ENCODE results near the gene DLG2.

DLG2 gene

DNA sequence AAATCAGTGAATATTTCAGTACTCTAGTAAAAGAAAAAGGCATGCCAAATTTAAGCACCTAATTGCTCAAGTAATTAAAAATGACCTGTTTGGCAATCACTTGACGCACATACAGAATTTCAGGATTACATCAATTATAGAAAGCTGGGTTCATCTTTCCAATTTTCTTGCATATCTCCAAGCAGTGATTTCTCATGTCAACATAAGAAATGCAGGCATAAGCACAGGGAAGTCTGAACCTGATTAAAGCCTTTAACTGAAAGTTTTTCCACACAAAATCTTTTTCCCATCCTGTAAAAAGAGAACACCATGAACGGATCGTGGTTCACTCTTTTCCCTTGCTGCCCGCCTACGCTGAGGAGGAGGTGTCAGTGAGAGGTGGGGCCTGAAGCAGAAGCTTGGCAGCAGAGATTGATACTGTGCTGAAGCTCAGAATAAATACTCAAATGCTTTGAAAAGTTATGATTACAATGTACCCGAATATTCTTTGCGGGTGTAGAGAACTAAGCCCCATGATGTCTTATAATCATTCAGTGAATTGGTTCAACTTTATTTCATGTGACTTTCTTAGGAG, 1636.9 kb downstream of the DLG2 start:
- DNase-seq (ENCODE audit: low read depth), result no peak

DNA sequence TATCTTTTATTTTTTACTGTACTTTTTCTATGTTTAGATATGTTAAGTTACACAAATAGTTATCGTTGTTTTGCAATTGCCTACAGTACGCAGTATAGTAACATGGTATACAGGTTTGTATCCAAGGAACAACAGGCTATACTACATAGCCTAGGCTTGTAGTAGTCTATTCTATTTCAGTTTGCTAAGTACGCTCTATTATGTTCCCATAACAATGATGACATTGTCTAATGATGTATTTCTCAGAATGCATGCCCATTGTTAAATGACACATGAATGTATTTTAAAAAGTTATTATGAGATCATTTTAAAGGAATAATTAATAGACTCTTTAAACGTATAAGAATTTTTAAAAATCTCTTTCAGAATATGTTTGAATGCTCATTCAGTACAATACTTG, 1644.3 kb downstream of the DLG2 start:
- no peak for DNase-seq (ENCODE audit: low read depth)

DNA sequence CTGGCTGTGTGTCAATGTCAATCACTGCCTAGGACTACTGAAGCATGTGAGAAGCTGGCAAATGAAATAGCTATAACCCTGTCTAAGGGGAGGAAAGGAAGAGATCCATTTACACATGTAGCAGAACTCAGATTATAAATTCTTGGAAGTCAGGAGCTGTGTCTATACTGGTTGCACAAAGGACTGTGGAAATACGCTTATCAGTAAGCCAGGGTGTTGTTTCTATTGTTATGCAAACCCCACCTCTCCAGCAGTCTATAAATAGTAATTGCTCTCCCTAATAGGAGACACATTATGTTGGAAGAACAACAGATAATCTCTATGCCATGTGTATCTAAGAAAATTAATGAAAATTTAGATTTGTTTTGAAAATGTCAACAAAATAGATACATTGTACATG, 1647.6 kb downstream of the DLG2 start:
- no peak for DNase-seq (ENCODE audit: low read depth)

DNA sequence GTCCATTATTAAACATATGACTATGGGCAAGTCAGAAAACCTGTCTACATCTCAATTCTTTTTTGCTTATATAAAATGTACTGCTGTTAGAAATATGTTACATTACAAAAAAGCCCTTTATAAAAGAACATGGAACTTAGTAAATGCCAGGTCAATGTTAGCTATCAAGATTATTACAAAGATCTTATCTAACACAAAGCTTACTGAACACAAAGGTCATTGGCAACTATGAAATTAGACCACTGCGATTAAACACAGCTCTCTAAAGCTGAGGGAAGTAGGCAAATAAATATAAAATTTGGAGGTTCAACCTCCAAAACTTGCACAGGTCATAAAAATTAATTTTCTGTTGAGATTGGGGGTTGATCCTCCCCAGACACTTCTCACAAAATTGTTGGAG, 1648.2 kb downstream of the DLG2 start:
- no peak for DNase-seq (ENCODE audit: low read depth)

DNA sequence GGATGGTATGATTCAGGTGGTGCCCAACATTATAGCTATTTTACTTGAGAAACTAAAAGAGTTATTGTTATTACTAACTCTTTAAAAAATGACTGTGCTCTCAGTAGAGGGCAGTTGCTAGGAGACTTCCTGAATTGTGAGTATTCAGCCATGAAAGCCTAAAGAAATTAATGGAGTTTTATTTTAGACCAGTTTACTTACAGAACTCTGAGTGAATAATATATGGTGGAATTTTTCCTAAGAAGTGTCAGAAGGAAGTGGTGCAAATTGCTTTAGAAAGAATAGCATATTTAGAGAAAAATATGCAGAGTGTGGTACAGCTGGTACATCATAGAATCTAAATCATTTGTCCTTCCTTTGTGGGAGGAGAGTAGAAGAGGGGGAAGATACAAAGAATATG, 1651.1 kb downstream of the DLG2 start:
- no peak for DNase-seq (ENCODE audit: low read depth)

DNA sequence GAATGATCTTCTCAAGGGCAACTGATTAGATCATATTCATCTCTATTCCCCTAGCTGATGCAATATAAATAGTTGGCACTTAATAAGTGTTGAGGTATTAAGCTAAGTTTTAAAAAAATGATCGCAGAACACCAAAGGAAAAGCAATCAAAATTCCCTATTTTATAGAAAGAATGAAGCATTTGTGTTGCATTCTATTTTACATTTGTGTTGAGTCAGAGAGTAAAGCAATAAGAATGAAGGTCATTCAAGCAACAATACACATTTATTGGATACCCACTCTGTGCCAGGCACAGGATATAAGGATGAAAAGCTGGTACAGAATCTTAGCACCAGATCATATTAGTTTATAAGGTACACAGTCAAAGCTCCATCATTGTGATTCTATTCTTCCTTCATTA, 1654.6 kb downstream of the DLG2 start:
- no peak for DNase-seq (ENCODE audit: low read depth)

DNA sequence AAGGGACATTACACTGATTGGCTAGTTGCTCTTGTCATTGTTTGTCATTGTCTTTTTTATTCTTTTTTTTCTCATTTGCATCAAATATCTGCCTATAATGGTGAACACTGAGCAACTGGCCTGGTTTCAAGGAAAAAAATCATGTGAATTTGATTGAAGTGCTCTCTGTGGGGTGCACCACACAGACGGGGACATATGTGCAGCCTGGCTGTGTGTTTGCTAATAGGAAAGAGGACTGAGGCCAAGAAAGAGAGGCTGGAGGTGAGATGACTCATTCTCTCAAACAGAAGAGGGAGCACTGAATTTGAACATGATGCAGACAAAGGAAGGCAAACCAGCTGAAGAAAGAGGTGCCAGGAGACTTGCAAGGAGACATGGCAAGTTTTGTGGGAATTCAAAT, 1656.1 kb downstream of the DLG2 start:
- no peak for DNase-seq (ENCODE audit: low read depth)

DNA sequence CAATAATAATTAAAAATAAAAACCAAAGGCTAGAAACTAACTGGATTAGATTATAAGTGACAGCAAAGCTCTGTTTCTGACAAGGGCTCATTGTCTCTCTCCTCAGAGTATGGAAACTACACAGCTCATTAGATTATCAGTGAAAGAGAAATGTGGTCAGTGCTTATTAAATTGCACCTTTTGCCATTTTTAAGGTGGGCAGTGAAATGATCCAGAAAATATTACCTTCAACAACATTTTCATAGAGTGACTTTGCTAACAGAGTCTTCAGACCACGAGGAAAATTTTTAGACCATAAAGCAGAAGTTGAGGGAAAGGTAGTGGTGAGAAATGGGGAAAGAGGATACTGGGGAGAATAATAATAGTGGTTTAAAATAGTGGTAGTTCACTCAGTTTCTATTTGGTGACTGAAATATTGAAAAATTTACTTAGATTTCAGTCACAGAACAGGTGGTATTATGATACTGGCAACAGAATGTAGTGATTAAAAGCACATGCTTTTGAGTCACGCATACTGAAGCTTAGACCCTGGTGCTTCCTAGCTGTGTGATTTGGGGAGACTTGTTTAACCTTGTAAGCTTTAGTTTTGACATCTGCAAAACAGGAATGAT, 1657.0 kb downstream of the DLG2 start:
- no peak for DNase-seq (ENCODE audit: low read depth)

DNA sequence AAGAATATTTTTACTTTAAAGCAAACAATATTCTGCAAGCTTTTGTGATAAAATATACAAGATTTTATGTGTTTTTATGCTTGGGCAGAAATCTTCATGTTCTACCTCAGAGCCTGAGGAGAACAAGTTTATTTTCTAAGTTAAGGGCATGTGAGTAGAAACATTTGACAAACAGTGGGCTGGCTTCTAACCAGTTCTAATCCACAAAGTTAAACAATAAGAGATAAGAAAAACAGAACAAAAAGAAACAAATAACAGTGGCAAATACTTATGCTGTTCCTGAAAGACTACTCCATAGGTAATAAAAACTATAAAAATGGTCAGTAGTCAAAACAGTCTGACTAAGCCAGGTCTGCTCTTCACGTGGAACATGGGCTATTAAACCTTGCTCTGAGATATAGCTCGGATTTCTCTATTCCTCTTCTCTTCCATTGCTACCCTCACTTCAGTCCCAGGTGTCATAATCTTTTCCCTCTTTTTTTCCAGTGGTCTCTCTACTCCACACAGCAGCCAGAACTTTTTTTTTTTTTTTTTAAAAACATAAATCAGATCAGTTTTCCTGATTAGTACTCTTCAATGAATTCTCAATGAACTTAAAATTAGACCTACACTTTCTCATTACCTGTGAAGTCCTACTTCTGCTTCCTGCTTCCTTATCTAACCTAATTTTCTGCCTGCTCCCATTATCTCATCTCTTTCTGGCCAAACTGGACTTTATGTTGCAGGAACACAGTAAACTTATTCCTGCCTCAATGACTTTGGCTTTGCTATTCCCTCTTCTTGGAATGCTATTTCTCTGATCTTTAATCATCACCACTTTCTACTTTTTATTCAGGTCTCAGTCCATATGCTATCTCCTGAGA, 1669.9 kb downstream of the DLG2 start:
- no peak for DNase-seq (ENCODE audit: low read depth)

DNA sequence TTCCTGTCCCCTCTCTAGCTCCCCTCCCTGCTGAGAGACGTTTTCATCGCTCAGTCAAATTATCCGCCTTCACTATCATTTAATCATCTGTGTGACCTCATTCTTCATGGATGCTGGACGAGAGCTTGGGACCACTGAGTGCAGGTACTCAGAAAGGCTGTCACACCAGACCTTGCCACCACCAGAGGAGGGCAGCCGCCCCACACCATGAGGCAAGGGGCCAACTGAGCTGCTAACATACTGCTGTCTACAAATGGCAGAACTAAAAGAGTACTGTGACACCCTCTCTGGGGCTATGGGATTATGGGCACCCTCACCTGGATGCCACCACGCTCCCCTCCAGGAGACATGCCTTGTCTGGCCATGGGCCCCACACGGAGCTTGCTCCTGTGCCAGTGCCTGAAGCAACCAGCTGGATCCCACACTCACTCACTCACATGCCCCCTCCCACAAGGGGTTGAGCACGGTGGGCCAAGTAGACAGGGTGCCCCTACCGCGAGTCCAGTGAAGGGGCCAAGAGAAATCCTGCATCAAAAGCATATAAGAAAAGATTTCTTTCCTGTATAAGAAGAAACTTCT, 1670.9 kb downstream of the DLG2 start:
- DNase-seq (ENCODE audit: low read depth), result no peak

DNA sequence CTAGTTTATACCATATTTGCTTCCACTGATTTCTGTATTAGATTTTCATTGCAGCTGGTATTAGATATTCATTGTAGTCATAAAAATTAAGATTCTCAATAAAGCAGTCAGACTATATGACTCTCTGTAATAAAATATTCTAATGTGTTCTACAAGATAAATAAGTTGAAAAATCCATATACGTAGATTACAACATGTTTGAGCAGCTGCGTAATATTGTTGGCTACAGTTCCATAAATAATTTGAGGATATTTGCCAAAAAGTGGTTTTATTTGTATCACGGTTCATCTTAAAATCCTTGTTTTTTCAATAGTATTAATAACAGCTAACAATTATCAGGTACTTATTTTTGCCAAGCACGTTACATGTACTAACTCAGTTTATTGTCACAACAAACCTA, 1672.4 kb downstream of the DLG2 start:
- no peak for DNase-seq (ENCODE audit: low read depth)

DNA sequence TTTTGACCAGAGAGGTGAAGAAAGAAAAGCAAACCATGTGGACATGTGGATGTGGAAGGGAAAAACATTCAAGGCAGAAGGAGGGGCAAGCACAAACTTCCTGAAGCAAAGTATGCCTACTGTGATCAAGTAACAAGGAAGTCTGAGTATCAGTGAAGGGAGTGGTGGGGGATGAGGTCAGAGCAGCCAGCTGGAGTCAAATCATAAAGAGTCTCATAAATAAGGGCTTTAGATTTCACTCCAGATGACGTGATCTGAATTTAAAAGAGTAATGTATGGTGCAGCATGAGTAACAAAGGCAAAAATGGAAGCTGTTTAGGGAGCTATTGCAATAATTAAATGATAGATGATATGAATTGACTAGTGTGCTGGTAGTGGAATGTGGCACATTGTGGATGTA, 1675.6 kb downstream of the DLG2 start:
- no peak for DNase-seq (ENCODE audit: low read depth)

DNA sequence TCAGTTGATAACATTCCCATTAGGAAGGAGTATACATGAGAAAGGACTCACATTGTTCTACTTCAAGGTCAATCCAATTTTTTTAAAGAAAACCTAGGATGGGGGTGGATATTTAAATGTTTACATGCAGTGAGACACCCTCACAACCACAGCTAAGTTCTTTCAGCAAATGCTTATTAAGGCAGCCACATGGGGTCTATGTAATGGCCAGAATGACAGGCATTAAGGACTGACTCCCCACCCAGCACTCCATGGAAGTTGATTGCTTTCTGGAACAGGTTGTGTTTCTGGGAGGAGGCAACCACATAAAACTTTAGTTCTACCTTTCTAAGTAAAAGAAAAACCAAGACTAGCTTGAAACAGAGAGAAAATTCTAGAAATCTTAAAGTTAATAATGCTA, 1678.9 kb downstream of the DLG2 start:
- no peak for DNase-seq (ENCODE audit: low read depth)

DNA sequence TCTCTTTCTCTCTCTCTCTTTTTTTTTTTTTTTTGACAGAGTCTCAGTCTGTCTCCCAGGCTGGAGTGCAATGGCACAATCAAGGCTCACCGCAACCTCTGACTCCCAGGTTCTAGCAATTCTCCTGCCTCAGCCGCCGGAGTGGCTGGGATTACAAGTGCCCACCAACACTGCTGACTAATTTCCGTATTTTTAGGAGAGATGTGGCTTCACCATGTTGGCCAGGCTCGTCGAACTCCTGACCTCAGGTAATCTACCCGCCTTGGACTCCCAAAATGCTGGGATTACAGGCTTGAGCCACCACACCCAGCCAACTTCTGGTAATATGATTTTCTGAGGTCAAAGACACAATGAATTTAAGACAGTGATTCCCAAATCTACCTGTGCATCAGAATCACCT, 1681.2 kb downstream of the DLG2 start:
- DNase-seq (ENCODE audit: low read depth), result no peak

DNA sequence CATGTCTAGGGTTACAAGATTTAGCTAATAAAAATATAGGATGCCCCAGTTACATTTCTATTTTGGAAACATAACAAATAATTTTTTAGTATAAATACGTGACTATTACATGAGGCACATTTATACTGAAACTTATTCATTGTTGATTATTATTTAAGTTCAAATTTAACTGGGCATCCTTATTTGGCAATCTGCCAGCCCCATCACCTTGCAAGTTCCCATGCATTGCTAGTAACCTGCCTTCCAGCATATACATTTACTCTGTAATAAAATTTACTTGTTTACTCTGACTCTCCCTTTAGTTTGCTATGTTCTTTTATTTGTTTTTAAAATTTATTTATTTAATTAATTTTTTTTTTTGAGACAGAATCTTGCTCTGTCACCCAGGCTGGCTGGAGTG, 1686.1 kb downstream of the DLG2 start:
- no peak for DNase-seq (ENCODE audit: low read depth)

DNA sequence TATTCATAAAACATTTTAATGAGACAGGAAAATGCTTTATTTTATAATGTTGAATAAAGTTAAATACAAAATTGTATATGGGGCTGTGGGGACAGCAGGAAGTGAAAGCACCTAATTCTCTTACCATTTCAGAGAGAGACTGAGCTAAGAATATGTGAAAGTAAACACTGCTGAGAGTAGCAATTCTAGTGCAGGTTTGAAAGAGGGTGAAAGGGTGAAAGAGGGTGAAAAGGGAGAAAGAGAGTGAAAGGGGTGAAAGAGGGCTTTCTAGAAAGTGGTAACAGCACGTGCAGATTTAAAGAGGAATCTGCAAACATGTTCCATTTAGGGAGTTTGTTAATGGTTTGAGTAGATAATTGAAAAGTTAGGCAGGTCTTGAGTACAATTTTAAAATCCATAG, 1689.0 kb downstream of the DLG2 start:
- no peak for DNase-seq (ENCODE audit: low read depth)

DNA sequence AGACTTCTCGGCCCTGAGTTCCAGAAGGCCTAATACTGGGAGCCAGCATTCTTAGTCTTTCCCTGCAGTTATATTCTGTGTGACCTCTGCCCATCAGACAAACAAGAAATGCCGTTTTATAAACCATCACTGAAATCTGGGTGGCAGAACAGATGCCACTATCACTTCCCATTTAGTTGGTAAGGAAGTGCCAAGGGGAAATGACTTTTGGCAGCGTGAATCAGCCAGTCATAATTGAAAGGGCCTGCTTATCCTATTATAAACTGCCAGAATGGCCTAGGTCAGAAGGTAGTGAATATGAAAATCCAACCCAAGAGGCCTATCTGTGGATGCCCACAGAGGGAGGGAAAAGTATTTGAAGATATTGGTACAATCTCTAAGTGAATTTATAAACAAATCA, 1694.1 kb downstream of the DLG2 start:
- DNase-seq (ENCODE audit: low read depth), result no peak

DNA sequence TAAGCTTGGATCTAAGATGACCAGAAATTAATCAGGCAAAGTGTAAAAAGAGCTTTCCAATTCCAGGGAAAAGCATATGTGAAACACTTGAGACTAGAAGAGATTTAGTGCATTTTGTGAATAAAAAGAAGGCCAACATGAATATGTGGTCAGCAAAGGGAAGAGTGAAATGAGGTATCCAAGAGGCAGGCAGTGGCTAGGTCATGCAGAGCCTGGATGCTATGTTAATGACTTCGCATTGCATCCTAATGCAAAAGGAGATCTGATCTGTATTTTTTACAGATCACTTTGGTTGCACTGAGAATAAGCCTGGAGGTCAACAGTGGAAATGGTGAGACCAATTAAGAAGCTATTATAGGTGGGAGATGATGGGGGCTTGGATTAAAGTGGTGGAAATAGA, 1699.7 kb downstream of the DLG2 start:
- DNase-seq (ENCODE audit: low read depth), result no peak

DNA sequence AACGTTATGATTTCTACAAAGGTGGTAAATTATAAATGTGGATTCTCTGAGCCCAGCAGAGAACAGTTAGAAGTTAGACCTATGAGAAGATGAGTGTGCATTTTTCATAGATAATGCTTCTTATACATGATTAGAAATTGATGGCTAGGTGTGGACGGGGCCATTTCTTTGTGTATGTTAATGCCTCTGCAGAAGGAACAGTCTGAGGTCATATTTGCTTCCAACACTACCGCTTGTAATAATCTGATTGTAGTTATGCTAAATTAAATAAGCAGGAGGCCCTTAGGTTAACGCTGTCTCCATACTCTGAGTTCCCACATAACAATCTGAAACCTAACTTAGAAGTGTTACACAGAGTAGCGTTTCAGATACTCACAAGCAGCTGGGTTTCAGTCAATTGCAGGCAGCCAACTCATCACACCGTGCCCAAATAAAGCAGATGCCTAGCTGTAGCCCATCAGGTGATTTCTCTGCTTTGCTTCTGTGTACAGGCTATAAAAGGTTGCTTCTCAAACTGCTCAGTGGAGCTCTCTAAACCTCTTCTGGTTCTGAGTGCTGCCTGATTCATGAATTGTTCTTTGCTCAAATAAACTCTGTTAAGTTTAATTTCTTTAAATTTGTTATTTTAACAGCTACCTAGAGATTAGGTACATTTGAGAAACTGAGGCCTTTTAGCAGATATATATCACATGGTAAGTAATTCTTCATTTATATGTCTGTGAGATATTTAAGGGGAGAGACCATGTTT, 1702.2 kb downstream of the DLG2 start:
- no peak for DNase-seq (ENCODE audit: low read depth)

DNA sequence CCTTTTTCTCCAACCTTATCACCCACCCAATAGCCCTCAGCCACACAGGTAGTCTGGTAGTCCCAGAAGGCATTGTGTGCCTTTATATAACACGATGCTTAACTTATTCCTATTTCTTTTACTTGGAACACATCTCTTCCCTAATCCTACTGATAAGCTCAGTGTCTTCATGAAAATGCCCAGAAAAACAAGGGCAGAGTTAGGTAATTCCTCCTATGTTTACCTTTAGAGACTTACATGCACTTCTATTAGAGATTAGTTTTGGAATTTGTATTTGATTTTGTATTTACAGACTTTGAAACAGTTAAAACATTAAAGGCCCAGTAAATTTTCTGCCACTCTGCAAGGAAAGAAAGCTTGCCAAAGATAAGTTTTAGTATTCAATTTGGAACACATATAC, 1703.2 kb downstream of the DLG2 start:
- DNase-seq (ENCODE audit: low read depth), result no peak

DNA sequence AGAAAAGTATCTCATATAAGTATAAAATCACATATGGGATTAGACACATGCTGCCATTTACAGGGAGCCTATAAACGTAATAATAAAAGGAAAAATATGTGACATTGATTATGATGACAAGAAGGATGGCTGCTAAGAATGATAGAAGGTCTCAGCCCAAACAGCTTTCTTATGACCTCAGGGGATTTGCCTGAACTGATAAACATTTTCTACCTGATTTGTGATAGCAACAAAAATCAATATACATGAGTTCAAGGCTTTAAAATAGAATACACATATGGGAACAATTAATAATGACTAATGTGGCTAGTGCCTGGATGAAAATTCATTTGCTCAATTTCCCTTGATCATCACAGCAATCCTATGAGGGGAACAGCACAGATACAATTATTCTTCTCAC, 1704.2 kb downstream of the DLG2 start:
- DNase-seq (ENCODE audit: low read depth), result no peak

DNA sequence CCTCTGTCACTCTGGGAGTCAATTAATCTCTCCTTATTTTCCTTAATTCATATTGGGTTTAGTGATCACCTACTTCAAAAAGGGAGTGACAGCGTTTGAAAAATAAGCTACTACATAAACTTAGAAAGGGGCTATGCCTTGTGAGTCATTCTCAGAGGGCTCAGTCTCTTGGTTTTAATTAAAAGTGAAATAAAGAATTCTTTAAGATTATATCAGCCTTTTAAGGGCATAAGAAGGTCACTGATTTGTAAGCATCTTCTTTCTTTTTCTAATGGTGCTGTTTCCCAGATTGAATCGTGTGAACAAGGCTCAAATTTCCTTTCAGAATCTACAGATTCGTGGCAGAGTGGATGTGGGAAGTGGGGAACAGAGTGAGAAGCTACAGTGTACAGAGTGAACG, 1704.8 kb downstream of the DLG2 start:
- DNase-seq (ENCODE audit: low read depth), result no peak
